Activated CD4-positive, alpha-beta T cell treated with anti-CD3 and anti-CD28 coated beads for 24 hours (primary cell): ENCODE data around the gene PRUNE2.

Source experiments
- DNase-seq, 2 donors: peaks; one replicate each; pipeline ENCODE4 v3.0.0-alpha.2; 2020; ENCODE audit warnings: low read depth in 2 of 2

The PRUNE2 gene

DNA sequence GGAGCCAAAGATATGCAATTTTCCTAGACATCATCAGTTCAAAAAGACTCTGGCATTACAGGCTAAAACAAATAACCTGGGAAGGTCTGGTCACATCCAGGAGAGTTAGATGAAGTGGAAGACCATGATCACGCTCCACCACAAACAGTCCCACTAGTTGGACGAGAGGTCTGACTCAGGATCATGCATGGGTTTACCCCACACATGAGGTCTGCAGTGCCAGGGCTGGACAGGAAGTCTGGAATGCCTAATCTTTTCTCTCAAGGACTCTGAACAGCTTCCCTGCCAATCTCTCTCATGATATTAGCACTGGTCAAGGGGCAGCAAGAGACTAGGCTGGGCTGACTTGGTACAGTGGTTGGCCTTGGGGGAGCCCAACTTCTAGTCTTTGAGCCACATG is 7.1 kb downstream of the PRUNE2 start:
- no peak for DNase-seq

GRCh38 chr9:76897804-76898525 is 7.9 kb downstream of the PRUNE2 start:
- DNase-seq, result no peak

GRCh38 chr9:76896035-76896434 is 9.9 kb downstream of the PRUNE2 start:
- no peak for DNase-seq

DNA sequence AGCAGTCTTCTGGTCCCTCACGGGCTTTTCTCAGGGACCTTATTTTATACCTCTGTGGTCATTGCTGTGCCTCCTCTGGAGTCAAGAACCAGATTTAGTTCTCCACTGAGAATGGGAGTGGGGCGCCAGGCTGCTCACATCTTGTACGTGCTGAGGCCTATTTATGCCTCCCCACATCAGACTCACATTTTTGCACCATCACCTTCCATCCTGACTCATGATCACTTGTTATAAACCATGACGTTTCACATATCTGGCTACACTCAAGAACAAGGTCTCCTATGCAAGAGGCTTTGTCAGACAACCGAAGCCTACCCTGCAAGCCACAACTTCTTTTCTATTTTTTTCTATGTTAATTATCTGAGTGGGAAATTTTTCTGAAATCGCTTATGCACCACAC is 10.7 kb downstream of the PRUNE2 start:
- DNase-seq, result no peak

DNA sequence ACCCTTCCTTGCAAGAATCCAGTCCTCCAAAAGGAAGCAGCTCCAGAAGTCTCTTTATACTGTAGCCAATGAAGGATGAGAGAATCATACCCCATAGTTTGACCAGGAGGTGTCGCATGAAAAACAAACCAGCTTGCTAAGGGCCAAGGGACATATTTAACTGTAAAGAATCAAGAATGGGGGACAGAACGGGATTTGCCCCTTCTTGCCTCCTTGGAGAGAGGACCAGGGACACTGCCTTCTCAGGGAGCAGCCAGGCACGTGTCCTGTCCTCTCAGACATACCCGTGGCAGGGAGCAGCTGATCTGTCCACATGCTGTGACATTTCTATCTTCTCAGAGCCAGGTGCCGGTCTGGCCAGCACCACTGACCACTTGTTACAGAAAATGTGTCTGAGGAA is 11.7 kb downstream of the PRUNE2 start:
- DNase-seq, result no peak

- DNase-seq, result no peak
Measured at GRCh38 chr9:76893395-76893932, 12.4 kb downstream of the PRUNE2 start.

- DNase-seq, result no peak
Measured at GRCh38 chr9:76891874-76892273, 14.0 kb downstream of the PRUNE2 start.

DNA sequence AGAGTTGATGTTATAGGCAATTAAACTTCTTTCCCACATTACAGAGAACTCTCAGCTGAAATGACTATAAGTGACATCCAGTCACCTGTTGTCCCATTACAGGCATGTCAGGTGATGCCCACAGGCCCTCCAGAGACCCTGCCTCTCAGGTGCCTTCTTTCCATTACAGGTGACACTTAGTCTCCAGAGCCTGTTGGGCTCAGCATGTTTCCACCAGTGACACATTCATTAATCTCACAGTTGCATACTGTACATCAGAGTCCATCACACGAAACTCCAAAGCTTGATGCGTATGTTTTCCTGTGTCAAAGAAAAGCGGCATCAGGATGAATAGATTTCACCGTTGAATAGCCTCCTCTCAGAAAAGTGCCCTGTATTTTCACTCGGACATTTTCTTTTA is 14.6 kb downstream of the PRUNE2 start:
- DNase-seq, result no peak

DNA sequence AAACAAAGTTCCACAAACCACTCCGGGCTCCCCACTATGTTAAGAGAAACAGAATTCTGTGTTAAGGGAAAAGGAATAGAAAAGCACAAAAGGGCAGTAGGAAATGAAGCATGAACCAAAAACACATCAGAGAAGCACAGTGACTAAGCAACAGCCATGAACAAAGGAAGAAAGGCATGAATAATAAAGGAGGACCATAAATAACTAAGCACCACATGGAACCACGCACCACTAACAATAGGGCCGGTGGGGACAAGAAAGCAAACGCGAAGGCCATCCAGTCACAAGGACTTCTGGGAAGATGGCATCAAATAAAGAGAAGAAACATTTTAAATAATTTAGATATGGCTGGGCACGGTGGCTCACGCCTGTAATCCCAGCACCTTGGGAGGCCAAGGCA is 18.0 kb downstream of the PRUNE2 start:
- no peak for DNase-seq

- no peak for DNase-seq
Measured at GRCh38 chr9:76887003-76887821, 18.7 kb downstream of the PRUNE2 start.

GRCh38 chr9:76886318-76886717 is 19.6 kb downstream of the PRUNE2 start:
- DNase-seq, result no peak

DNA sequence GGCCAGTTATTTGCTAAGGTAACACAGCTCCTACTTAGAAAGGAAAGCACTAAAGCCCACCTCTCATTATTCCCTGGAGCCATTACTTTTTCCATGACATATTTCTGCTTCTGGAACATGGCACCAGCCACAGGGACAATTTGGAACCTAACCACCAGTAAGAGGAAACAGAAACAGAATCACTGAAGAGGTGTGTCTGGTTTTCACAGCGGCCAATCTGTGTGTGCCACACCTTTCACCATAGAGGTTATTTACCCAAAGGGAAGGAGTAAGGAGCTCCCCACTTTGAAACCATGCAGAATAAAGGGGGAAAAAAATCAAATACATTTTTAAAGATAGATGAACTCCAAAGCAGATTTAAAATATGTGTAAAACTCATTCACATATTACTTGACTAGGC is 21.1 kb downstream of the PRUNE2 start:
- DNase-seq, result no peak

DNA sequence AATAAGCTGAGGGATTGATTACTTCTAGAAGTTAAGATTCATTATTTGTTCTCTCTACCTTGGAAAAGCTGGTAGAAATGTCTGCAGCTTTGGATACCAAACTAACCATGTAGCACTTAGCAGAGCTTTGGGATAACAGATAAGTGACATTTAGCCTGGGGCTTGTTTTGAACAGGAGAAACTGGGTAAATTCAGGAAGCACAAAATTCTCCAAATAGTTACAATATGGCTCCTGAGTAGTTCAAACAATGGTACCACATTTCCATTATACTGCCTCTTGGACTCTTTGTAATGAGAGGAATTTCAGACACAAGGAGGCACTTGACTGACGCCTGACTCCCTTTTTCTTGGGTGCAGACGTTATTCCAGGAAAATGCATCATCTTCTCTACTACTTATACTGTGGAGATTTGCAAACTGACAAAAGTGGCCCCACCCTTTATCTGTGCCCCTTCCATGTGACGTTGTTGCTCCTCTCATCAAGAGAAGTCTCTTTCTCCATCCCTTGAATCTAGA is 22.5 kb downstream of the PRUNE2 start:
- no peak for DNase-seq

- no peak for DNase-seq
Measured at GRCh38 chr9:76882686-76883085, 23.2 kb downstream of the PRUNE2 start.

- DNase-seq, result no peak
Measured at GRCh38 chr9:76880210-76880609, 25.7 kb downstream of the PRUNE2 start.

GRCh38 chr9:76878933-76879332 is 27.0 kb downstream of the PRUNE2 start:
- DNase-seq, result no peak

- no peak for DNase-seq
Measured at GRCh38 chr9:76877961-76878360, 28.0 kb downstream of the PRUNE2 start.

- DNase-seq, result no peak
Measured at GRCh38 chr9:76876098-76876497, 29.8 kb downstream of the PRUNE2 start.

- no peak for DNase-seq
Measured at GRCh38 chr9:76873821-76874220, 32.1 kb downstream of the PRUNE2 start.

DNA sequence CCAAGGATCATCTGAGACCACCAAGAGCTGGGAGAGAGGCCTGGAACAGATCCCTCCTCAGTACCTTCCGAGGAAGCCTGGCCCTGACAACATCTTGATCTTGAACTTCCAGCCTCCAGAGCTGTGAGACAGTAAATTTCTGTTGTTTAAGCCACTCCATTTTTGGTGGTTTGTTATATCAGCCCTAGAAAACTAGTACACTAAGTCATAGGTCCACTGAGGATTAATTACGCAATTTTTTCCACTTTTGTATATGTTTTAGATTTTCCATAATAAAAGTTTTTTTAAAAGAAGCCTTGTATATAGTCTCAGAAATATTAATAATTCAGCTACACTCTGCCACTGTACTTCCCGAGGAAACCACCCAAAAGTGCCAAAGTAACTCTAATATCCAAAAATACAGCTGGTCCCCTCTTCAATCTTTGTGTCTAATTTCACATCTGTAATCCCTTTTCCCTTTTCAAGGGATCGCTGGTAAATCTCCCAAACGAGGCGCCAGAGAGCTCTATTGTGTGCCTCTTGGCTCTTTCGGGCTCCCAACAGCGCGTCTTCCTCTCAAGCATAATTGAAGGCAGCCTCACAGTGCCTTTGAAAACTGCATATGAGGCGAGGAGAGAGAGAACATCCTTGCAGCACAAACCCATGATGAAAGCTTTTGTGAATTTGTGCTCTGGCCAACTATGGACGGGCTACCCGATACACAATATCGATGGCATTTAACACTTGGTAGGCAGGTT is 32.7 kb downstream of the PRUNE2 start:
- no peak for DNase-seq

- DNase-seq, result no peak
Measured at GRCh38 chr9:76868897-76869296, 37.0 kb downstream of the PRUNE2 start.

GRCh38 chr9:76866689-76867088 is 39.2 kb downstream of the PRUNE2 start:
- DNase-seq, result no peak
